H9 (cell line): Measurements from ENCODE around the gene BMERB1. TPM values are rescaled to one million over a fixed set of nuclear protein-coding genes. Genes with fewer than 3 reads are reported as not detected.

Experiments used
- DNase-seq: peaks from one replicate; pipeline ENCODE4 v3.0.0-alpha.2; 2017
- H2AFZ ChIP-seq: one replicate; pipeline ENCODE4 v1.6.1; 2013; ENCODE audit warnings: mild to moderate bottlenecking, low read length, control low read depth, moderate library complexity
- H2AK5ac ChIP-seq: 2 replicates; pipeline ENCODE4 v1.6.1; 2013; ENCODE audit warnings: low read length, control low read depth, mixed read lengths; ENCODE audit not compliant: insufficient read length
- H2BK120ac ChIP-seq: one replicate; pipeline ENCODE4 v1.6.1; 2013; ENCODE audit warnings: low read depth, mild to moderate bottlenecking, low read length, control low read depth, inconsistent platforms; ENCODE audit not compliant: poor library complexity, severe bottlenecking
- H2BK12ac ChIP-seq: 2 replicates; pipeline ENCODE4 v1.6.1; 2013; ENCODE audit warnings: low read length, control low read depth, mixed read lengths, low read depth; ENCODE audit not compliant: insufficient read length
- H2BK15ac ChIP-seq: 2 replicates; pipeline ENCODE4 v1.6.1; 2013; ENCODE audit warnings: low read depth, low read length, control low read depth
- H2BK20ac ChIP-seq: one replicate; pipeline ENCODE4 v1.6.1; 2013; ENCODE audit warnings: low read depth, mild to moderate bottlenecking, low read length, control low read depth, inconsistent platforms; ENCODE audit not compliant: poor library complexity, severe bottlenecking
- H2BK5ac ChIP-seq: 2 replicates; pipeline ENCODE4 v1.6.1; 2013; ENCODE audit warnings: low read length, control low read depth, mixed read lengths; ENCODE audit not compliant: insufficient read length
- H3K14ac ChIP-seq: 2 replicates; pipeline ENCODE4 v1.6.1; 2013; ENCODE audit warnings: low read length, control low read depth; ENCODE audit not compliant: insufficient read depth
- H3K18ac ChIP-seq: 2 replicates; pipeline ENCODE4 v1.6.1; 2013; ENCODE audit warnings: low read depth, mild to moderate bottlenecking, mixed read lengths, low read length, control low read depth; ENCODE audit not compliant: insufficient read length
- H3K23ac ChIP-seq: 2 replicates; pipeline ENCODE4 v1.6.1; 2013; ENCODE audit warnings: low read length, control low read depth, mixed read lengths, low read depth; ENCODE audit not compliant: insufficient read length
- H3K23me2 ChIP-seq: 2 replicates; pipeline ENCODE4 v1.6.1; 2013; ENCODE audit warnings: low read depth, mild to moderate bottlenecking, mixed read lengths, low read length, control low read depth; ENCODE audit not compliant: insufficient read length, poor library complexity, severe bottlenecking
- H3K27ac ChIP-seq: 2 replicates; pipeline ENCODE4 v1.5.1; 2013; ENCODE audit warnings: low read length, control low read depth, mixed read lengths, low read depth; ENCODE audit not compliant: insufficient read length
- H3K27me3 ChIP-seq: 2 replicates; pipeline ENCODE4 v1.6.1; 2013; ENCODE audit warnings: low read length, control low read depth, inconsistent platforms; ENCODE audit not compliant: insufficient read depth
- H3K4ac ChIP-seq: 2 replicates; pipeline ENCODE4 v1.6.1; 2013; ENCODE audit warnings: low read depth, mild to moderate bottlenecking, control low read depth, inconsistent platforms, low read length, moderate library complexity
- H3K4me1 ChIP-seq: 2 replicates; pipeline ENCODE4 v1.6.1; 2013; ENCODE audit warnings: low read length, control low read depth, inconsistent platforms; ENCODE audit not compliant: insufficient read depth
- H3K4me2 ChIP-seq: 2 replicates; pipeline ENCODE4 v1.6.1; 2013; ENCODE audit warnings: low read length, control low read depth, mixed read lengths; ENCODE audit not compliant: insufficient read length, insufficient read depth
- H3K56ac ChIP-seq: 2 replicates; pipeline ENCODE4 v1.6.1; 2013; ENCODE audit warnings: low read depth, mild to moderate bottlenecking, mixed read lengths, low read length, control low read depth; ENCODE audit not compliant: insufficient read length
- H3K79me1 ChIP-seq: 2 replicates; pipeline ENCODE4 v1.6.1; 2013; ENCODE audit warnings: low read depth, mild to moderate bottlenecking, moderate library complexity, low read length, control low read depth, inconsistent platforms; ENCODE audit not compliant: insufficient read depth, poor library complexity, severe bottlenecking
- H3K79me2 ChIP-seq: 2 replicates; pipeline ENCODE4 v1.6.1; 2013; ENCODE audit warnings: low read length, control low read depth, inconsistent platforms; ENCODE audit not compliant: insufficient read depth
- H3K9ac ChIP-seq: 2 replicates; pipeline ENCODE4 v1.6.1; 2013; ENCODE audit warnings: low read length, control low read depth, mixed read lengths; ENCODE audit not compliant: insufficient read length; ENCODE audit errors: extremely low read depth
- H3K9me3 ChIP-seq: one replicate; pipeline ENCODE4 v1.6.1; 2013; ENCODE audit warnings: low read depth, low read length, inconsistent platforms; ENCODE audit not compliant: control insufficient read depth
- H3T11ph ChIP-seq: one replicate; pipeline ENCODE4 v1.6.1; 2013; ENCODE audit warnings: mild to moderate bottlenecking, low read length, control low read depth, inconsistent platforms
- H4K20me1 ChIP-seq: one replicate; pipeline ENCODE4 v1.6.1; 2013; ENCODE audit not compliant: control insufficient read depth, insufficient read length, insufficient read depth
- H4K5ac ChIP-seq: 2 replicates; pipeline ENCODE4 v1.6.1; 2013; ENCODE audit warnings: low read depth, mild to moderate bottlenecking, mixed read lengths, low read length, control low read depth; ENCODE audit not compliant: insufficient read length
- H4K8ac ChIP-seq: replicated peaks from 2 replicates; pipeline ENCODE4 v1.6.1; 2013; ENCODE audit warnings: low read length, control low read depth, mixed read lengths, low read depth; ENCODE audit not compliant: insufficient read length
- H4K91ac ChIP-seq: 2 replicates; pipeline ENCODE4 v1.6.1; 2013; ENCODE audit warnings: low read depth, mild to moderate bottlenecking, moderate library complexity, mixed read lengths, low read length, control low read depth; ENCODE audit not compliant: insufficient read length
- H3K27ac Mint-ChIP-seq, 3 experiments: 2 replicates in 2 of 3; 3 replicates in 1 of 3; pipeline ENCODE4 v1.8.0; 2020 to 2021; ENCODE audit warnings: mixed read lengths in 3 of 3, mild to moderate bottlenecking in 1 of 3, moderate library complexity in 1 of 3
- H3K27me3 Mint-ChIP-seq: 2 replicates; pipeline ENCODE4 v1.8.0; 2021; ENCODE audit warnings: low read depth, mild to moderate bottlenecking, moderate library complexity, mixed read lengths
- H3K36me3 Mint-ChIP-seq, 3 experiments: 2 replicates in 2 of 3; 3 replicates in 1 of 3; pipeline ENCODE4 v1.8.0; 2020 to 2021; ENCODE audit warnings: low read depth in 3 of 3, mixed read lengths in 3 of 3; ENCODE audit not compliant: insufficient read depth in 1 of 3
- H3K4me1 Mint-ChIP-seq, 2 experiments: 2 replicates each; pipeline ENCODE4 v1.8.0; 2020; ENCODE audit warnings: mixed read lengths in 2 of 2
- H3K4me3 Mint-ChIP-seq, 2 experiments: 2 replicates in 1 of 2; 3 replicates in 1 of 2; pipeline ENCODE4 v1.8.0; 2020 to 2021; ENCODE audit warnings: mild to moderate bottlenecking in 2 of 2, mixed read lengths in 2 of 2, moderate library complexity in 1 of 2
- H3K9me3 Mint-ChIP-seq, 2 experiments: 2 replicates in 1 of 2; 3 replicates in 1 of 2; pipeline ENCODE4 v1.8.0; 2020; ENCODE audit warnings: mild to moderate bottlenecking in 2 of 2, mixed read lengths in 2 of 2, moderate library complexity in 1 of 2
- CTCF ChIP-seq: fragments of 200-600 bp; sonication (generic); conservative IDR thresholded peaks from 3 replicates; pipeline ENCODE4 v1.8.0; 2021; ENCODE audit warnings: antibody characterized with exemption, mild to moderate bottlenecking
- WGBS: extraction: QIAGEN DNeasy Blood & Tissue Kit; methylation state at CpG from one replicate; pipeline ENCODE4 v1.1.7; 2013; ENCODE audit warnings: missing lambda C conversion rate, low lambda C conversion rate, mixed read lengths; ENCODE audit not compliant: insufficient read length; ENCODE audit errors: extremely low coverage; 5-methylcytosine and 5-hydroxymethylcytosine counted together
- total RNA-seq: library from RNA; stranded (reverse); gene quantifications from 2 replicates; pipeline ENCODE4 v1.2.1, GENCODE V29; 2021

BMERB1 gene
- total RNA-seq, 1 experiment from 2014 or later: 19.5 TPM

GRCh38 chr16:15594711-15595320 is 160.4 kb downstream of the BMERB1 start:
- Histone ChIP-seq H2BK15ac (no peak overlapping the region), H3K79me1 (no peaks in the 10 kb centered on the region), H3K4me1 (no peaks in the 10 kb centered on the region), H3K27ac (no peak overlapping the region), H4K8ac (no peak overlapping the region), H3K27me3 (no peaks in the 10 kb centered on the region), H4K5ac (no peak overlapping the region), H4K91ac (no peak overlapping the region), H2BK20ac (no peak overlapping the region), H3K9ac (no peak overlapping the region), H3K4me2 (no peak overlapping the region), H3K23ac (no peak overlapping the region), H3K56ac (no peak overlapping the region), H2AK5ac (no peak overlapping the region), H3K4ac (no peak overlapping the region), H3K9me3 (no peaks in the 10 kb centered on the region), H2AFZ (no peak overlapping the region), H2BK5ac (no peak overlapping the region), H2BK120ac (no peak overlapping the region), H3K79me2 (no peaks in the 10 kb centered on the region), H2BK12ac (no peak overlapping the region), H3K18ac (no peak overlapping the region), H3K23me2 (no peaks in the 10 kb centered on the region), H3T11ph (no peak overlapping the region), H3K14ac (no peak overlapping the region), H4K20me1 (no peaks in the 10 kb centered on the region)
- Mint-ChIP-seq H3K4me1 (peaks cover 4 to 6% of the 10 kb centered on the region in 2 experiments; a peak in 2 of 4 replicates), H3K9me3 (no peaks in the 10 kb centered on the region), H3K36me3 (peaks cover 8 to 40% (median 35%) of the 10 kb centered on the region in 3 experiments), H3K4me3 (no peak overlapping the region), H3K27me3 (no peaks in the 10 kb centered on the region; the same call in 1 of the 2 replicates), H3K27ac (peak overlapping the region in 1 of 3 experiments; percentile 0; a peak in 1 of 7 replicates)
- WGBS: no CpG with 5 or more reads among the region's 6 CpGs
- no peak for DNase-seq
- no peak for TF ChIP-seq CTCF
